ENCODE data around the gene MISP.

GRCh38 chr19:765179-765738 is 14.3 kb downstream of the MISP start:
- TF ChIP-seq ZFP30 (CRISPR knock-in tag; IDR thresholded peaks at IDR 0.05) = no peak
- no peak for TF ChIP-seq CSRNP3 (CRISPR knock-in tag; IDR thresholded peaks at IDR 0.05)
- TF ChIP-seq TCF4 (CRISPR knock-in tag; IDR thresholded peaks at IDR 0.05; ENCODE audit: borderline replicate concordance) = no peak
- TF ChIP-seq CREB5 (CRISPR knock-in tag; IDR thresholded peaks at IDR 0.05; ENCODE audit: low read depth) = no peak
- TF ChIP-seq PATZ1 (CRISPR knock-in tag; IDR thresholded peaks at IDR 0.05; ENCODE audit: borderline replicate concordance) = no peak
- TF ChIP-seq TOX (CRISPR knock-in tag; IDR thresholded peaks at IDR 0.05; ENCODE audit: borderline replicate concordance) = no peak
- no peak for TF ChIP-seq ARNTL (CRISPR knock-in tag; IDR thresholded peaks at IDR 0.05; ENCODE audit: borderline replicate concordance, low read depth)
- no peak for TF ChIP-seq ZFP3 (CRISPR knock-in tag; IDR thresholded peaks at IDR 0.05)
- TF ChIP-seq PPARA (CRISPR knock-in tag; IDR thresholded peaks at IDR 0.05; ENCODE audit: borderline replicate concordance) = no peak
- no peak for TF ChIP-seq OSR1 (CRISPR knock-in tag; IDR thresholded peaks at IDR 0.05)
